ENCODE data around the gene TBCB.
"Not testable (repeated sequence)": the region's sequence is repeated elsewhere in the genome, so short reads cannot be mapped to it uniquely, and the experiment has no call there.

The TBCB gene

GRCh38 chr19:36152352-36153091 lies 37.3 kb downstream of the TBCB start, which contains the start of gene COX7A1:
COX7A1 (minus strand) TSS chr19:36152447; CDS start chr19:36152407, 40 bp downstream.
- peak within 1 kb of the TSS; percentile 60 for H3K4me3 ChIP-seq (ENCODE audit: low read depth, low read length)
- TF ChIP-seq CTCF (conservative IDR thresholded peaks at IDR 0.05; ENCODE audit: low read depth, low read length), result no peak
- peak; percentile 65 for DNase-seq (ENCODE audit: low read depth)

DNA sequence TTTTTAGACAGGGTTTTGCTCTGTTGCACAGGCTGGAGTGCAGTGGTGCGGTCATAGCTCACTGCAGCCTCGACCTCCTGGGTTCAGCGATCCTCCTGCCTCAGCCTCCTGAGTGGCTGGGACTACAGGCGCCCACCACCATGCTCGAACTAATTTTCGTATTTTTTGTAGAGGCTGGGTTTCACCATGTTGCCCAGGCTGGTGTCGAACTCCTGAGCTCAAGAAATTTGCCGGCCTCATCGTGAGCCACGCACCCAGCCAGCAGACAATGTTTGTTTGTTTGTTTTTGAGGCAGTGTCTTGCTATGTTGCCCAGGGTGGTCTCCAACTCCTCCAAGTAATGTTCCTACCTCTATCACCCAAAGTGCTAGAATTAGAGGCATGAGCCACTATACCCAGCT lies 37.9 kb downstream of the TBCB start:
- H3K4me3 ChIP-seq (ENCODE audit: low read depth, low read length), result no peak overlapping the region

DNA sequence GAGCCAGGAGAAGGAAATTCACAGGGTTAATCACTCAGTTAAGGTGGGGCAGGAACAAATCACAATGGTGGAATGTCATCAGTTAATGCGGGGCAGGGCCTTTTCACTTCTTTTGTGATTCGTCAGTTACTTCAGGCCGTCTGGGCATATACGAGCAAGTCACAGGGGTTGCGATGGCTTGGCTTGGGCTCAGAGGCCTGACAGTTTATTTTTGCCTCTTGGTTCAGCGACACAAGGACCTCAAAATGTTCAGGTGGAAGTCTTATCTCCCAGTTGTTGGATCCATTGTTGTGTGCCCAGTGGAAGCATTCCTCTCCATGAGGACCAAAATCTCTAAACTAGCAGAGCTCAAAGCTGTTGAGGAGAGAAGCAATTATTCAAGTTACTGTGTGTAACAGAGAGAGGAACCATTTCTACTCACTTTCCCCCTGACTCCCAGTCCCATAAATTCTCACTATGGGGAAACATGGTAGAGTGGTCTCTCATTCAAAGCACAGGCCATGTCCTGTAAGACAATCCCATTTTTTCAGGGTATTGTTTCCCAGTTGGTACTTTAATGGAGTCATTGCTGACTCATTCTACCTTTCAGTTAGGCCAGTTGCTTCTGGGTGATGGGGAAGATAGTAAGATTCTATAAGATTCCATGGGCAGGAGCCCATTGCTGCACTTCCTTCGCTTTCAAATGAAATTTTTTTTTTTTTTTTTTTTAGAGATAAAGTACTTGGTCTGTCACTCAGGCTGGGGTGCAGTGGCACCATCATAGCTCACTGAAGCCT lies 45.7 kb downstream of the TBCB start:
- no peak overlapping the region for H3K4me3 ChIP-seq (ENCODE audit: low read depth, low read length)
- DNase-seq (ENCODE audit: low read depth), result no peak
- TF ChIP-seq CTCF (conservative IDR thresholded peaks at IDR 0.05; ENCODE audit: low read depth, low read length), result no peak

More for the DNA sequence above, 37.9 kb downstream of the TBCB start:
- DNase-seq (ENCODE audit: low read depth), result no peak
- TF ChIP-seq CTCF (conservative IDR thresholded peaks at IDR 0.05; ENCODE audit: low read depth, low read length), result no peak

GRCh38 chr19:36163813-36164212 lies 48.5 kb downstream of the TBCB start:
- DNase-seq (ENCODE audit: low read depth), result no peak
- no peak for TF ChIP-seq CTCF (conservative IDR thresholded peaks at IDR 0.05; ENCODE audit: low read depth, low read length)
- H3K4me3 ChIP-seq (ENCODE audit: low read depth, low read length), result no peak overlapping the region

DNA sequence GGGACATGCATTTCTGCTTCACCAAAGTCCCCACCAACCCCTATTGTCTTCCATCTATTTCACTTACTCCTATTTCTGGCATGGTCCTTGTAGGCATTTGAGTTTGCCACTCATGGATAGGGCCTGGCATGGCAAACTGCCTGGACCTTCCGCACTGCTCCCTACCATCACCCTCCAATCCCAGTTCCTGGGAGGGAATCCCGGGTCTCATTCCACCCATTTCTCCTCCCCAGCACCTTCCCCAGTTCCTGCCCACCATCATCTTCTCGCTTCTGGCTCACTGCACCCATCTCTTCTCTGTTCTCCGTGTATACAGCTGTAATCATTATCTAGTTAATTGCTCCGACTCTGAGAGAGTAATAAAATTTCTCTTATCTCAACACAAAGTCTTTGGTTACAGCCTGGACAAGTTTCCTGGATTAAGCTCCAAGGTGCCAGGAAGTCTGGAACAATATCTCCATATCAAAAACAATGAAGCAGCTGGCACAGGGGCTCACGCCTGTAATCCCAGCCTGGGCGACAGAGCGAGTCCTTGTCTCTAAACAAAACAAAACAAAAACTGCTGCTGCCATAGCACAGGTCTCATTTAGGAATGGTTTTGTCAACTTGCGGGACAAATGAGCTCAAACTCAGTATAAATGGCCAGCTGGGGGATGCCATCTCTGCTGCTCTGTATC lies 54.0 kb downstream of the TBCB start:
- TF ChIP-seq CTCF (conservative IDR thresholded peaks at IDR 0.05; ENCODE audit: low read depth, low read length), result no peak
- DNase-seq (ENCODE audit: low read depth), result no peak
- H3K4me3 ChIP-seq (ENCODE audit: low read depth, low read length), result no peak overlapping the region

DNA sequence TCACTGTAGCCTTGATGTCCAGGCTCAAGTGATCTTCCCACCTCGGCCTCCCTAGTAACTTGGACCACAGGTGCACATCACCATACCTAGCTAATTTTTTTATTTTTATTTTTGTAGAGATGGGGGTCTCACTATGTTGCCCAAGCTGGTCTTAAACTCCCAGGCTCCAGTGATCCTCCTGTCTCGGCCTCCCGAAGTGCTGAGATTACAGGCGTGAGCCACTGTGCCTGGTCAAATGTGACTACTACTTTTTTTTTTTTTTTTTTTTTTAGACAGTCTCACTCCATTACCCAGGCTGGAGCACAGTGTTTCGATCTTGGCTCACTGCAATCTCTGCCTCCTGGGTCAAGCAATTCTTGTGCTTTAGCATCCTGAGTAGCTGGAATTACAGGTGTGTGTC lies 57.6 kb downstream of the TBCB start:
- H3K4me3 ChIP-seq (ENCODE audit: low read depth, low read length), result no peak overlapping the region
- DNase-seq (ENCODE audit: low read depth), result no peak
- no peak for TF ChIP-seq CTCF (conservative IDR thresholded peaks at IDR 0.05; ENCODE audit: low read depth, low read length)

GRCh38 chr19:36173846-36174245 lies 58.6 kb downstream of the TBCB start:
- H3K4me3 ChIP-seq (ENCODE audit: low read depth, low read length), result not testable (repeated sequence)
- DNase-seq (ENCODE audit: low read depth), result peak; percentile 16

Data from choroid plexus epithelial cell (primary cell).